ENCODE measurements around the gene HAGHL. TPM values are rescaled to one million over a fixed set of nuclear protein-coding genes. Genes with fewer than 3 reads are reported as not detected.

Gene HAGHL
- polyA plus RNA-seq, 1 experiment, result 7.0 TPM

- DNase-seq (ENCODE audit: low read depth), result no peak
- peak; percentile 45 for TF ChIP-seq CTCF (IDR thresholded peaks at IDR 0.05; ENCODE audit: insufficient read depth, low read depth, low read length)
- peak overlapping the region; percentile 74 for H3K4me3 ChIP-seq (ENCODE audit: low read depth, low read length)
- H3K27me3 ChIP-seq (ENCODE audit: control insufficient read depth, insufficient read depth, low read length), result no peaks in the 10 kb centered on the region
- ChIA-PET CTCF (interaction anchor here (0.6 to 3.2 kb wide), 10 partner anchors 8 to 336 kb away, joined by 3 to 16 read pairs (median 3); partner anchors contain the start of gene CIAO3), POLR2A (no interaction called here)
- H3K36me3 ChIP-seq (ENCODE audit: control insufficient read depth, insufficient read depth, low read length), result peaks cover 2% of the 10 kb centered on the region; the same call in 1 of the 2 replicates
Measured at GRCh38 chr16:719815-720446, 7.0 kb upstream of the HAGHL start.

- no peak for DNase-seq (ENCODE audit: low read depth)
- ChIA-PET CTCF (interaction anchor here (0.6 to 3.2 kb wide), 14 partner anchors 8 to 385 kb away, joined by 3 to 16 read pairs (median 4); partner anchors contain the start of gene CIAO3), POLR2A (no interaction called here)
- Histone ChIP-seq H3K27me3 (ENCODE audit: control insufficient read depth, insufficient read depth, low read length) (no peaks in the 10 kb centered on the region), H3K36me3 (ENCODE audit: control insufficient read depth, insufficient read depth, low read length) (peaks cover 2% of the 10 kb centered on the region; the same call in 1 of the 2 replicates), H3K4me3 (ENCODE audit: low read depth, low read length) (peak overlapping the region; percentile 74)
- peak; percentile 45 for TF ChIP-seq CTCF (IDR thresholded peaks at IDR 0.05; ENCODE audit: insufficient read depth, low read depth, low read length)
Measured at GRCh38 chr16:720447-720989, 6.4 kb upstream of the HAGHL start.

GRCh38 chr16:720990-721764, 5.7 kb upstream of the HAGHL start, which contains the start of gene ANTKMT:
ANTKMT (plus strand) TSS chr16:721146; CDS start chr16:721275, 129 bp downstream.
- POLR2A ChIA-PET, result no interaction called here
- no peak for DNase-seq (ENCODE audit: low read depth)
- TF ChIP-seq CTCF (IDR thresholded peaks at IDR 0.05; ENCODE audit: insufficient read depth, low read depth, low read length), result no peak
- Histone ChIP-seq H3K4me3 (ENCODE audit: low read depth, low read length) (peak within 1 kb of the TSS; percentile 74), H3K36me3 (ENCODE audit: control insufficient read depth, insufficient read depth, low read length) (peaks cover 2% of the 10 kb centered on the region; the same call in 1 of the 2 replicates), H3K27me3 (ENCODE audit: control insufficient read depth, insufficient read depth, low read length) (no peaks in the 10 kb centered on the region)
- CTCF ChIA-PET, result interaction anchor here (0.7 to 3.2 kb wide), 7 partner anchors 9 to 385 kb away, joined by 3 to 16 read pairs (median 4); no protein-coding TSS in a partner anchor

- ChIA-PET CTCF (interaction anchor here (1.1 to 1.6 kb wide), 5 partner anchors 8 to 384 kb away, joined by 3 to 6 read pairs (median 4); no protein-coding TSS in a partner anchor), POLR2A (no interaction called here)
- Histone ChIP-seq H3K27me3 (ENCODE audit: control insufficient read depth, insufficient read depth, low read length) (no peaks in the 10 kb centered on the region), H3K4me3 (ENCODE audit: low read depth, low read length) (peak overlapping the region; percentile 74), H3K36me3 (ENCODE audit: control insufficient read depth, insufficient read depth, low read length) (peaks cover 2% of the 10 kb centered on the region; the same call in 1 of the 2 replicates)
- TF ChIP-seq CTCF (IDR thresholded peaks at IDR 0.05; ENCODE audit: insufficient read depth, low read depth, low read length), result no peak
- DNase-seq (ENCODE audit: low read depth), result no peak
Measured at GRCh38 chr16:721765-722540, 5.0 kb upstream of the HAGHL start.

Data from BJ (cell line).